Right cardiac atrium (tissue), 5 donors: Measurements from ENCODE around the gene PPP1R27. TPM values are rescaled to one million over a fixed set of nuclear protein-coding genes. Genes with fewer than 3 reads are reported as not detected.

ENCODE experiments used
- ATAC-seq, 2 donors: fragments of 200-7000 bp; cut with Tn5 transposase; one replicate each; pipeline versions ENCODE4 v1.8.0 to v1.9.1; 2020; ENCODE audit warnings: moderate library complexity in 2 of 2, mild to moderate bottlenecking in 1 of 2
- DNase-seq, 3 donors: peaks; one replicate each; pipeline ENCODE4 v3.0.0-alpha.2; 2020
- H3K27ac ChIP-seq: one replicate; pipeline ENCODE4 v1.5.1; 2013; ENCODE audit warnings: mild to moderate bottlenecking, low read length, control low read depth, moderate library complexity
- H3K27me3 ChIP-seq: one replicate; pipeline ENCODE4 v1.6.1; 2013; ENCODE audit not compliant: control insufficient read depth, insufficient read depth
- H3K4me1 ChIP-seq: one replicate; pipeline ENCODE4 v1.6.1; 2013; ENCODE audit warnings: low read length; ENCODE audit not compliant: control insufficient read depth, insufficient read depth
- H3K4me3 ChIP-seq: one replicate; pipeline ENCODE4 v1.5.1; 2013; ENCODE audit warnings: low read length, control low read depth
- H3K9me3 ChIP-seq: one replicate; pipeline ENCODE4 v1.6.1; 2013; ENCODE audit warnings: low read length; ENCODE audit not compliant: control insufficient read depth
- WGBS: extraction: QIAGEN DNeasy Blood & Tissue Kit; methylation state at CpG from one replicate; pipeline ENCODE4 v1.1.7; 2013; 5-methylcytosine and 5-hydroxymethylcytosine counted together
- intact Hi-C, 4 donors: fragments of 100-400 bp; cut with DNase I; formaldehyde crosslinking; loops; one replicate each; pipeline versions ENCODE4 v1.11.0 to v1.14.0; 2022 to 2023
- polyA plus RNA-seq: library from polyadenylated mRNA; stranded (reverse); fragments of 200-250 nt; gene quantifications from one replicate; pipeline ENCODE4 v1.2.3, GENCODE V29; 2013
- total RNA-seq, 4 donors: library from RNA; stranded (reverse); fragmentation: NEBNext Ultra II Directional; extraction: Animal tissue kit (Norgen Biotek cat#: 25700); gene quantifications; one replicate each; pipeline ENCODE4 v1.2.1, GENCODE V29; 2021
- donor health status: healthy with polysubstance abuse.
- donor health status: DM: no; HTN: yes; CAD: no.
- donor health status: DM: no; HTN: no; CAD: no.
- donor health status: DM: no; HTN: yes; CAD: no; lungs with severe emphysema.
- donor health status: DM: yes; HTN: yes; CAD: no.

Gene PPP1R27
- total and polyA plus RNA-seq, 5 donors = 0.85 TPM; not detected in 4

DNA sequence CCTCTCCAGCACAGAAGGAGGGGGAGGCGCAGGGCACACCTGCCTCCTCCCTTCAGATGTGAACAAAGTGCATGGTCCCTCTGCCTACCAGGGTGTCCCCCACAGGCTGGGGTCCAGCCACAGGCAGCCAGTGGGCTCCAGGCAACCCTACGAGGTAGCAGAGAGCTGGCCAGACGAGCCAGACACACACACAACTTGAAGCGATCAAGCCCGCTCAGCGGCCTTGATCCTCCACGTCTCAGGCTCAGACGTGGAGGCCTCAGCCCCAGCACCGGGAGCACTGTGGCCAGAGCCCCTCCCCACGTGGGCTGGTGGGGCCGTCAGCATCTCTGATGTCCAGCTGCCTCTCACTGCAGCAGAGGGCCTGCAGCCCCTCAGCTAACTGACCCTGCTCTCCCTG lies 10.3 kb downstream of the PPP1R27 start:
- Histone ChIP-seq H3K27ac (no peak overlapping the region), H3K4me3 (no peak overlapping the region), H3K27me3 (no peaks in the 10 kb centered on the region), H3K9me3 (no peaks in the 10 kb centered on the region), H3K4me1 (peaks cover 6% of the 10 kb centered on the region)
- ATAC-seq (no peak), DNase-seq (no peak)
- intact Hi-C loops = no loop called here
- 79% methylated on average over 11 of the region's 11 CpGs for WGBS

GRCh38 chr17:81823820-81824550 lies 10.9 kb downstream of the PPP1R27 start:
- Histone ChIP-seq H3K27ac (no peak overlapping the region), H3K4me3 (no peak overlapping the region), H3K27me3 (no peaks in the 10 kb centered on the region), H3K4me1 (peaks cover 6% of the 10 kb centered on the region), H3K9me3 (no peaks in the 10 kb centered on the region)
- ATAC-seq (no peak), DNase-seq (no peak)
- intact Hi-C loops = no loop called here
- 92% methylated on average over 33 of the region's 33 CpGs for WGBS

DNA sequence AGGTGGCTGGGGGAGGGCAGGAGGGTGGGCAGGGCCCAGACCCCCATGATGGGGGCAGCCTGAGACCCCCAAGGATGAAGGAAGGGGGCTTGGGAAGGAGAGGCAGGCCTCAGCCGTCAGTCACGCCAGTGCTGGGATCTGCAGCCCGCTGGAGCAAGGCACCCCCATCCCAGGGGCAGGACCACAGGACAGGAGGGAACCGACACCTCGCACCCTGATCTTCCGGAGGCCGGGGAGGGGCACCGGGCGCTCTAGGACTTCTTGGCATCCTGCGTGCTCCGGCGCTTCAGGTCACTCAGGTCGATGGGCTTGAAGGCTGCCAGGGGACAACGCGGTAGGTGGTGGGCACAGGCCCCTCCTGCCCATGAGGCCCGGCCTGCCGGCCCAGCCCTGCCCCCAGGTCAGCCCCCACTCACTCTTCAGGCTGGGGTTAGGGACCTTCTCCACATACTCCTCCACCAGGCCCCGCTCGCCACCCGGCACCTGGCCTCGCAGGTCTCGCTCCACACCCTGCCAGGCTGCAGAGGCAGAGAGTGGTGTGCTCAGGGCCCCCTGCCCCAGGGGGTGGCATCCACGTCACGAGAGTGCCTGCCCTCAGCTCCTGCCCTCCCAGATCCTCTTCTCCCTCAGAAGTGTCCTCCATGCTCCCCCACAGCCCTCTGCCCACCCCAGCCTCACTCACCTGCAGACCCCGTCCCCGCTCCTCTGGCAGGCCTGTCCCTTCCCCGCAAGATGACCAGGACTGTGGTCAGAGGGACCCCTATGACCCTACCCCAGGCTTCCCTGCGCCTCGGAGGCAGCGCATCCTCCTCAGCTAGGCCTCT lies 11.6 kb downstream of the PPP1R27 start:
- H3K27ac ChIP-seq = no peak overlapping the region
- intact Hi-C loops = no loop called here

GRCh38 chr17:81822312-81822637 lies 12.6 kb downstream of the PPP1R27 start:
- intact Hi-C loops = no loop called here

More for the DNA sequence above, 11.6 kb downstream of the PPP1R27 start:
- no peaks in the 10 kb centered on the region for H3K27me3 ChIP-seq
- H3K4me3 ChIP-seq = no peak overlapping the region
- peak in 1 of 2 donors; percentile 4 for ATAC-seq
- WGBS = 86% methylated on average over 30 of the region's 30 CpGs
- H3K4me1 ChIP-seq = peaks cover 6% of the 10 kb centered on the region
- H3K9me3 ChIP-seq = no peaks in the 10 kb centered on the region
- DNase-seq = no peak

DNA sequence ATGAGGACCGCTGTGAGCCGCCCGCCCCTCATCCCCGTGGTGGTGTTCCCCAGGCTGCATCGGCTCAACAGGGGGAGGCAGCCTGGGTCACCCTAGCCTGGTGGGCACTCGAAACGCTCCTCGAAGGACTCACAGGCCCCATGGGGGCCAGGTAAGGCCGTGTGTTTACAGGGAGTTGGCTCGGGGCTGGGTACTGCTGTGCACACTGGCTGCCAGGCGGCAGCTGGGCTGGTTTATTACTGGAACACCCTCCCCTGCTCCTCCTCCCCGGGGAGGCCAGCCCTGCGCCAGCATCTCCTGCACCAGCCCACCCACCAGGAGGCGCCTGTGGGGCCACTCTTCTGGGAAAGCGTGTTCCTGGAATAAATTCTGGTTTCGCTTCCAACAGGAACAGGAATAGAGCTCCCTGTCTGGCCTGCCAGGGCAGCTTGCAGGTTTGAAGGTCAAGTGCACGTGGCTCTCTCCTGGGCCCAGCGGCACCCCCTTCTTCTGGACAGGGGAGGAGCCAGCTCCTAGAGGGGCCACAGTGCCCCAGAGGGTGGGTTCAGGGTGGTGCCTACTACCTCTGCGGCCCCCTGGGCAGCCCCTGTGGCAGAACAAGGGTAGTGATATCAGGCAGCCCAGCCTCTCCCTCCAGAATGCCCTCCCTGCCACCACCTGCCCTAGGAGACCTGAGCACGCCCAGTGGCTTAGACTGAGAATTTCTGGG lies 13.1 kb downstream of the PPP1R27 start:
- H3K9me3 ChIP-seq = no peaks in the 10 kb centered on the region
- peaks cover 6% of the 10 kb centered on the region for H3K4me1 ChIP-seq
- no peaks in the 10 kb centered on the region for H3K27me3 ChIP-seq
- H3K4me3 ChIP-seq = no peak overlapping the region
- DNase-seq (peak; percentile 80 to 93 (median 93)), ATAC-seq (peak; percentile 85 to 89)
- H3K27ac ChIP-seq = peak overlapping the region; percentile 55
- WGBS = 47% methylated on average over 20 of the region's 20 CpGs
- intact Hi-C loops = no loop called here

More at GRCh38 chr17:81822312-81822637, 12.6 kb downstream of the PPP1R27 start:
- 86% methylated on average over 8 of the region's 8 CpGs for whole genome bisulfite sequencing
- peak; percentile 1 to 2 for ATAC-seq
- Histone ChIP-seq H3K4me3 (no peak overlapping the region), H3K9me3 (no peaks in the 10 kb centered on the region), H3K27me3 (no peaks in the 10 kb centered on the region), H3K27ac (peak overlapping the region; percentile 55), H3K4me1 (peaks cover 6% of the 10 kb centered on the region)
- DNase-seq = no peak

DNA sequence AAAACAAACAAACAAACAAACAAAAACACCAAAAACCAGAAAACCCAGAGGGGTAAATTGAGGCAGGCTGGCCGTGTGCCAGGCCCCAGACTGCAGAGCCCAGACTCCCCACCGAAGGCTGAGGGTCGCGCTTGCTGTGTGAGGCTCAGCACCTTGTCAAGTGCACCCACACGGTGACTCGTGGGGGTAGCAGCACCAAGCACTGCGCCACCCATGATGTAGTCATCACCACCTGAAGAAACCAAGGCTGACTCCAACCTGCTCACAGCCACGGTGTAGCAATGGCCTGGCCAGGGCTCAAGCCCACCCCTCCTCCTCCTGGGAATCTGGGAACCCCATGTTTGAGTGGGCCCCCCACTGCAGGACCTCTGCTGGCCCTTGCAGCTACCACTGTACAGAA lies 13.7 kb downstream of the PPP1R27 start:
- Histone ChIP-seq H3K9me3 (no peaks in the 10 kb centered on the region), H3K27me3 (no peaks in the 10 kb centered on the region), H3K4me3 (no peak overlapping the region), H3K27ac (no peak overlapping the region), H3K4me1 (peaks cover 6% of the 10 kb centered on the region)
- DNase-seq = no peak
- WGBS = 89% methylated on average over 8 of the region's 8 CpGs
- intact Hi-C loops = no loop called here
- ATAC-seq = peak in 1 of 2 donors; percentile 4

DNA sequence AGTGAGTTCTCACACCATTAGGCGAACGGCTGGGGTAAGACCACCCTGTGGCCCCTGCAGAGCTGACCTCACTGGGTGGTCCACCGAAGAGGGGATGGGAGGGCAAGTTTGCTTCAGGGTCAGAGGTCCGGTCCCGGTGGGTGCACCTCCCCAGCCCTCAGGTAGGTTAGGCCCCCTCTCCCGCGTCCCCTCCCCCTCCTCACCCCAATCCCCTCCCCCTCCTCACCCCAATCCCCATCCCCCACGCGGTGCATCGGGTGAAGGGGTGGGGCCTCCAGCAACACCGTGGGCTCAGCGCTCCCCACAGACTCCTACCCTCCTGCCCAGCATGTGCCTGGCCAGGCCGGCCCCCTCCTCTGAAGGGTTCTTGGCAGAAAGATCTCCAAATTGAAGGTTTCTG lies 15.1 kb downstream of the PPP1R27 start:
- ATAC-seq (no peak), DNase-seq (no peak)
- H3K4me3 ChIP-seq = no peak overlapping the region
- no peaks in the 10 kb centered on the region for H3K27me3 ChIP-seq
- no peaks in the 10 kb centered on the region for H3K9me3 ChIP-seq
- WGBS = 32% methylated on average over 13 of the region's 13 CpGs
- peaks cover 3% of the 10 kb centered on the region for H3K4me1 ChIP-seq
- intact Hi-C loops = no loop called here
- H3K27ac ChIP-seq = no peak overlapping the region

DNA sequence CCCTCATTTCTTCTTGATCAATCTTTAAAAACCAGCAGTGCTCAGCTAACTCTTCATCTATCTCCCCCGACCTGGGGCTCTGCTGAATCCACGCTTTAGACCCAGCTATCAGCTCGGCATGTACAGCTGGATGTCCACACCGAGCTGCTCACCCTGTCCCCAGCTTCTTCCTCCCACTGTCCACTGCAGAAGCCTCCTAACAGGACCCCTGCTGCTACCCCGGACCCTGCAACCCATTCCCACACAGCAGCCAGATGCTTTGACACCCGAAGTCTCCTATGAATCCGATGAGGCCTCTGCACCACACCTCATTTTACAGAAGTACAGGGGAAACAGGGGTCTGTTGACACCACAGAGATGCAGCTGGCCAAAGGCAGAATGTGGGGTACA lies 17.1 kb downstream of the PPP1R27 start:
- no peaks in the 10 kb centered on the region for H3K27me3 ChIP-seq
- intact Hi-C loops = no loop called here
- ATAC-seq (no peak), DNase-seq (no peak)
- peaks cover 3% of the 10 kb centered on the region for H3K4me1 ChIP-seq
- H3K4me3 ChIP-seq = no peak overlapping the region
- H3K9me3 ChIP-seq = no peaks in the 10 kb centered on the region
- 42% methylated on average over 7 of the region's 7 CpGs for WGBS
- no peak overlapping the region for H3K27ac ChIP-seq

DNA sequence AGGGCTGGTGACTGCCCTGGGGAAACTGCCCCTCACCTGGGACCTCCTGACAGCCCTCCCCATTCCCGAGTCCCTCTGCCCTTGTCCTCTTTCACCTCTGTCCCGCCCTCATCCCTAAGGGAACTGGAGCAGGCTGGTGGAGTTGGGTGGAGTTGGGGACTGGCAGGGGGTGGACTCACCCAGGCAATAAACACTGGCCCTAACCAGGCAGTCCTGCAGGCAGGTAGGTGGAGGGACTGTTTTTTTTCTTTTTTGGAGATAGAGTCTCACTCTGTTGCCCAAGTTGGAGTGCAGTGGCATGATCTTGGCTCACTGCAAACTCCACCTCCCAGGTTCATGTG lies 19.2 kb downstream of the PPP1R27 start:
- H3K4me3 ChIP-seq = no peak overlapping the region
- ATAC-seq (no peak), DNase-seq (no peak)
- no peaks in the 10 kb centered on the region for H3K27me3 ChIP-seq
- no peak overlapping the region for H3K27ac ChIP-seq
- H3K9me3 ChIP-seq = no peaks in the 10 kb centered on the region
- intact Hi-C loops = no loop called here
- WGBS = 62% methylated on average over 2 of the region's 2 CpGs
- H3K4me1 ChIP-seq = no peaks in the 10 kb centered on the region

GRCh38 chr17:81814748-81815645 lies 19.9 kb downstream of the PPP1R27 start:
- no peaks in the 10 kb centered on the region for H3K9me3 ChIP-seq
- ATAC-seq (no peak), DNase-seq (peak in 1 of 3 donors; percentile 33)
- no peak overlapping the region for H3K27ac ChIP-seq
- no peak overlapping the region for H3K4me3 ChIP-seq
- no peaks in the 10 kb centered on the region for H3K27me3 ChIP-seq
- intact Hi-C loops = no loop called here
- WGBS = 72% methylated on average over 23 of the region's 24 CpGs
- no peaks in the 10 kb centered on the region for H3K4me1 ChIP-seq
